Kidney capillary endothelial cell (primary cell): ENCODE measurements around the gene RHOD.

Experiments used
- DNase-seq: peaks from one replicate; pipeline ENCODE4 v3.0.0-alpha.2; 2018; ENCODE audit warnings: low spot score

Gene RHOD

GRCh38 chr11:67032830-67033551 is 23.7 kb upstream of the RHOD start:
- DNase-seq = no peak

- no peak for DNase-seq
These were observed 22.9 kb upstream of the RHOD start for GRCh38 chr11:67033661-67034166.

- DNase-seq = no peak
These were observed 22.3 kb upstream of the RHOD start for GRCh38 chr11:67034350-67034749.

GRCh38 chr11:67040147-67040546 is 16.5 kb upstream of the RHOD start:
- DNase-seq = no peak

GRCh38 chr11:67041602-67042001 is 15.0 kb upstream of the RHOD start:
- no peak for DNase-seq

GRCh38 chr11:67043572-67044349 is 12.9 kb upstream of the RHOD start:
- no peak for DNase-seq

- no peak for DNase-seq
These were observed 12.2 kb upstream of the RHOD start for GRCh38 chr11:67044496-67044895.

- DNase-seq = no peak
These were observed 11.3 kb upstream of the RHOD start for GRCh38 chr11:67045314-67045713.

- no peak for DNase-seq
These were observed 8.0 kb upstream of the RHOD start for GRCh38 chr11:67048515-67049130.

- DNase-seq = no peak
These were observed 6.5 kb upstream of the RHOD start for GRCh38 chr11:67050139-67050538.

GRCh38 chr11:67051180-67051893 is 5.3 kb upstream of the RHOD start:
- DNase-seq = no peak

- no peak for DNase-seq
These were observed 4.6 kb upstream of the RHOD start for GRCh38 chr11:67051945-67052488.

GRCh38 chr11:67052891-67053290 is 3.8 kb upstream of the RHOD start:
- no peak for DNase-seq

GRCh38 chr11:67053896-67054329 is 2.7 kb upstream of the RHOD start:
- DNase-seq = no peak

- DNase-seq = no peak
These were observed 2.3 kb upstream of the RHOD start for GRCh38 chr11:67054346-67054835.

GRCh38 chr11:67054836-67055523 is 1.7 kb upstream of the RHOD start:
- DNase-seq = no peak

- no peak for DNase-seq
These were observed 835 bp upstream of the RHOD start for GRCh38 chr11:67055812-67056211.

GRCh38 chr11:67057205-67057672 is 592 bp downstream of the RHOD start:
- no peak for DNase-seq

GRCh38 chr11:67058506-67058905 is 1.9 kb downstream of the RHOD start:
- DNase-seq = no peak

GRCh38 chr11:67059671-67060070 is 3.0 kb downstream of the RHOD start:
- DNase-seq = no peak

- DNase-seq = no peak
These were observed 3.5 kb downstream of the RHOD start for GRCh38 chr11:67060111-67060522.
